HG02798 (cell line): ENCODE data around the gene SLC26A1.
A peak's percentile ranks its signal among the peaks of the same experiment; 100 is the strongest.
"Not testable (repeated sequence)": the region's sequence is repeated elsewhere in the genome, so short reads cannot be mapped to it uniquely, and the experiment has no call there.

Experiments used
- ATAC-seq: cut with Tn5 transposase; IDR thresholded peaks from one replicate; pipeline ENCODE4 v1.9.1; 2021; ENCODE audit warnings: mild to moderate bottlenecking; ENCODE audit not compliant: unreplicated experiment, poor library complexity

The SLC26A1 gene

GRCh38 chr4:986879-987623 is 6.2 kb downstream of the SLC26A1 start, which contains the start of gene IDUA:
Gene IDUA (plus strand): TSS chr4:987044. CDS start chr4:987085, 41 bp downstream.
- ATAC-seq, result peak; percentile 76

- ATAC-seq, result peak; percentile 5
Observed at GRCh38 chr4:986428-986878, 6.8 kb downstream of the SLC26A1 start.

GRCh38 chr4:985123-985830 is 7.9 kb downstream of the SLC26A1 start:
- no peak for ATAC-seq

GRCh38 chr4:984336-985054 is 8.7 kb downstream of the SLC26A1 start:
- ATAC-seq, result no peak

DNA sequence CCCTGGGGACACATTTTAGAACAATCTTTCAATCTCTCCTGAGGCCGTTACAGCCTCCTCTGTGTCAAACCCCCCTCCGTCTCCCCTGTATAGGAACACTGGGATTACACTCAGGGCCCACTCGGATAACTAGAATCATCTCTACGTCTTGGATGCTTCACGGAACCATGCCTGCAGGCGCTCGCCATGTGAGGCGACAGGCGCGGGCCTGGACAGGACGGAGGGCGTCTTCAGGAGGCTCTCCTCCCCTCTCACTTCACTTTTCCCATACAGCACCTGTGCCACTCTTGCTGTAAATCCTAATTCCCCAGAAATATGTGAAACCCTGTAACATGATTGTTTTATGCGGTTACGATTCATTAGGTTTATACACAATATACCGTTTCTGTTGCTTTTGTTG is 10.4 kb downstream of the SLC26A1 start:
- ATAC-seq, result no peak

DNA sequence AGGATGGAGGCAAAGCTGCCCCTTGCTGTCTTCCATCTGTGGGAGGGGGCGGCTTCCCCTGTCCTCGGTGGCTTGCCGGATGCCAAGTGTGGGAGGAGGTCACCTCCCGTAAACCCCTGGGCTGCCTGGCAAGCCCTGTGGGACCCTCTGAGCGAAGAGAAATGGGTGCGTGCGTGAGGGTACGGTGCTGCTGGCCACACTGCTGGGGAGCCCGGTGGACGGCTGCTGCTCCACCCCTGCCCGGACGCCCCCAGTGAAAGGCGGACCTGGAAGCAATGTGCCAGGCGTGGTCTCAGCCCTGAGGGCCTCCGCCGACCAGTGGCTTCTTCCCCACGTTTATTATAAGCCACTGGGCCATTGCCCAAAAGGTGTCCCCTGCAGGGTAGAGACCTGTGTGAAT is 10.9 kb downstream of the SLC26A1 start:
- no peak for ATAC-seq

DNA sequence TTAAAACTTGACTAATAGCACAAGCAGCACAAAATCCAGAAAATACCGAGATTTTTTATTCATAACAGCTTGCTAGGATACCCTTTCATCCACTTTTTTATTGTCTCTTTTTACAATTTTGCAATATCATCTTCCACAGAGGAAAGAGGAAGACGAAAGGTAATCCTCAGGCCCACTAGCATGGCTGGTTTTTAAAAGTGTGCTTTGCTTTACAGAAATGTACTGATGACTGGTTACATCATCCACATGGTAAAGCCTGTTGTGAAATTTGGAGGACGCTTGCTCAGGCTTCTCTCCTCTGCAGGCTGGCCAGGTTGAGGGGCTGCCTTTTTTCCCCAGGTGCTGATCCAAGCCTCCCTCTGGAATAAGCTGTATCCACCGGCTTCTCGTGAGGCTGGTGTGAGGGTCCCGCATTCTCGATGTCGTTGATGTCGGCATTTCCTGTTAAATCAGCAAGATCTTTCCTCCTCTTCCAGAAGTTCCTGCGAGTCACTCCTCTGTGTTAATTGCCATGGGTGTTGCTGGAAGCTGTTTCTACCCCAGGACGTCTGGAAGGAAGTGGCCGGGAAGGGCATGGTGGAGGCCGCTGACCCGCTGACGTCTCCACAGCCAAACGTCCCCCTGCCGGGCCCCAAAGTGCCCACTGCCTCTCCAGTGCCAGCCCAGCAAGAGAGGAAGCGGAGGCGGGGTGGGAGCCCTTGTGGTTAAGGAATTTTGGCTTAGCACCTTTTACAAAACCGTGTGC is 14.1 kb downstream of the SLC26A1 start:
- ATAC-seq, result no peak

DNA sequence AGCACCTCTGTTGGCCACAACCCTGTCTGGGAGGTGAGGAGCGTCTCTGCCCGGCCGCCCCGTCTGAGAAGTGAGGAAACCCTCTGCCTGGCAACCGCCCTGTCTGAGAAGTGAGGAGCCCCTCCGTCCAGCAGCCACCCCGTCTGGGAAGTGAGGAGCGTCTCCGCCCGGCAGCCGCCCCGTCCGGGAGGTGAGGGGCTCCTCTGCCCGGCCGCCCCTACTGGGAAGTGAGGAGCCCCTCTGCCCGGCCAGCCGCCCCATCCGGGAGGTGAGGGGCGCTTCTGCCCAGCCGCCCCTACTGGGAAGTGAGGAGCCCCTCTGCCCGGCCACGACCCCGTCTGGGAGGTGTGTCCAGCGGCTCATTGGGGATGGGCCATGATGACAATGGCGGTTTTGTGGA is 17.2 kb downstream of the SLC26A1 start:
- ATAC-seq, result not testable (repeated sequence)

GRCh38 chr4:974668-975067 is 18.5 kb downstream of the SLC26A1 start:
- ATAC-seq, result no peak

GRCh38 chr4:973431-974397 is 19.5 kb downstream of the SLC26A1 start, which contains the start of gene DGKQ:
Gene DGKQ (minus strand): TSS chr4:973569. CDS start chr4:973482, 87 bp downstream.
- ATAC-seq, result peak; percentile 77

- ATAC-seq, result peak; percentile 51
Observed at GRCh38 chr4:972651-973424, 20.4 kb downstream of the SLC26A1 start.

DNA sequence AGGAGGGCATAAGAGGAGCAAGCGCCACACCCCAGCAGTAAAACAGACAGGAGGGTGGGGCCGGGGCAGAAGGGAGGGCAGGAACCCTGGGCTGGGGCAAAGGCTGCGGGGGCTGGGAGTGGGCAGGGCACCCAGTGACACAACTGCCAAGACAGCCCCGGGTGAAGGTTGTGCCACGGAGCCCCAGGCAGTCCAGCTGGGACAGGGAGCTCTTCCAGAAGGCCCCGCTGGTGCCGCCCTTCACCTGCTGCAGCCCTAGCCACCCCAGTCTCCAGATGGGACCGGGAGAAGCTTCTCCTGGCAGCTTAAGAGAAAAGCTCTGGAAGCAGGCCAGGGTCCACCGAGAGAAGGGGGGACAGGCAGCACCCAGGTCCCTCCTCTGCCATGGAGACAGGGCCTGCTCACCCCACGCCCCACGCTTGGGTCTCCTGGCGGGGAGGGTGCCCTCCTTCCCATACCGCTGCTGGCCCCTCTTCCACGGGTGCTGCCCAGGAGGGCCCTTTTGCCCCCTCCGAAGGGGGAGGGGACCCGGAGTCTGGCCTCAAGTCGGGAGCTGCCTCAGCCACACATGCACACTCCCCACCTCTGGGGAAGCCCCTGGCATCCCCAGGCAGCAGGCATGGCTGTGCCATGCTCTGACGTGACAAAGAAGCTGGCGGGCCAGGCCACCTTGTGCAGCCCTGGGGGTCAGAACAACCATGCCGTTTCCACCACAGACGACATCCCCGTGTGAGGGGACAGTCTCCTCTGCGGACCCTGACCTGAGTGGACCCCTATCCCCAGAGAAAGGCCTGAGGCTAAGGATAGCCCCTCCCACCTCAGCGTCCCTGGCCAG is 21.3 kb downstream of the SLC26A1 start:
- ATAC-seq, result no peak

GRCh38 chr4:970854-971520 is 22.2 kb downstream of the SLC26A1 start:
- no peak for ATAC-seq

DNA sequence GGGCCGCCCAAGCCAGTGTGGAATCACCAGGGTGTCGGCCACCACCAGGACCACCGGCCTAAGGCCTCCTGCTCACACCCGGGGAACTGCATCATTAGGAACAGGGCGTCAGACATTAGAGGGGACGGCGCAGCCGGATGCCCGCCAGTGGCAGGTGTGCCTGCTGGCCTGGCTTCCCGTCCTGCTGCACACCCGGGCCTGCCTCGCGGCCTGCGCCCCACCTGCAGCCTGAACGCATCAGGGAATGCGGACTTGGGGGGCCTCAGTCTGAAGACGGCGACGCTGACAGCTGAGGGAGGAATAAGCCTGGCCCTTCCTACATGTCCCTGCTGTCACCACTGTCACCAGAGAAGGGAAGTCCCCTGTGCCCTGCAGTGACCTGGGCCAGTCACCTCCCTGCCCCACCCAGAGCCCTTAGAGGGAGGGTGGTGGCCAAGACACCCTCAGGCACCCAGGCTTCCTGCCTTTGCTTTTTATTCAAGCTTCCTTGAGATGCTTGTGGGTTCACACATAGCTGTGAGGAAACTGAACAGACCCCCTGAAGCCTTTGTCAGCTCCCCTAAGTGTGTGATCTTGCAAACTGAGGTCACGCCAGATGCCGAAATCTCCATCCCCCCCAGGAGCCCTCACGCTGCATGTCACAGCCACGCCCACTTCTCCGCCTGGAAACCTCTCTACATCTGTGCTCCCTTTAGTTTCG is 23.0 kb downstream of the SLC26A1 start:
- no peak for ATAC-seq

- no peak for ATAC-seq
Observed at GRCh38 chr4:968621-969394, 24.4 kb downstream of the SLC26A1 start.

DNA sequence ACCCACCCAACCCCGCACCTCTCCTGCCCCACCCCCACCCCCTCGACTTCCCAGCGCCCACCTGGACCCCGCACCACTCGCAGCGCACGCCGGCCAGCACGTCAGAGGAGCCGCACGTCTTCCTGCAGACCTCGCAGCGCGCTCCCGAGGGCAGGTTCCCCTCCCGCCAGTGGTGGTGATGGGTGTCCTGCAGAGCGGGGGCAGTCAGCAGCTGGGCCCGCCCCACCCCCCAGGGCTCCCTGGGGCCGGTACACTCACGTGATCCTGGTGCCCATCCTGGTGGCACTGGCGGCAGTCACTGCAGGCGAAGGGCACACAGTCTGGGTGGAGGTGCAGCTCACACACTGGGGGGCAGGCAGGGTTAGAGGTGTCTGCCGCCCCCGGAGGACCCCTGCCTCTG is 25.0 kb downstream of the SLC26A1 start:
- no peak for ATAC-seq
